Lung microvascular endothelial cell (primary cell): Measurements from ENCODE around the gene CELA2A. TPM values are rescaled to one million over a fixed set of nuclear protein-coding genes. Genes with fewer than 3 reads are reported as not detected.

Experiments
- total RNA-seq: library from RNA; depleted of rRNA; stranded (reverse); fragments of >200 nt; gene quantifications from 2 replicates; pipeline ENCODE4 v1.2.1, GENCODE V29; 2014

The CELA2A gene
- total RNA-seq, 1 donor from 2014 or later = not detected

Other genes starting within 250 kb of the CELA2A start
- under 0.01 TPM in 1 of 2 replicates, not detected in the other for gene FHAD1, start 209.5 kb upstream of the CELA2A start, total RNA-seq
- gene EFHD2, start 46.8 kb upstream of the CELA2A start, total RNA-seq = 20.2 and 26.6 TPM in 2 replicates
- not detected in 2 replicates for gene CTRC, start 18.3 kb upstream of the CELA2A start, total RNA-seq
- not detected in 2 replicates for gene CELA2B, start 19.4 kb downstream of the CELA2A start, total RNA-seq
- gene CASP9, start 67.5 kb downstream of the CELA2A start, total RNA-seq = 3.2 and 3.9 TPM in 2 replicates
- 10.2 and 14.1 TPM in 2 replicates for gene DNAJC16, start 70.1 kb downstream of the CELA2A start, total RNA-seq
- gene AGMAT, start 128.3 kb downstream of the CELA2A start, total RNA-seq = under 0.01 and 0.44 TPM in 2 replicates
- gene DDI2, start 160.7 kb downstream of the CELA2A start, total RNA-seq = 11.1 and 14.3 TPM in 2 replicates
- 34.2 and 44.2 TPM in 2 replicates for gene PLEKHM2, start 227.6 kb downstream of the CELA2A start, total RNA-seq